ENCODE results near the gene AKAP13. TPM values are rescaled to one million over a fixed set of nuclear protein-coding genes. Genes with fewer than 3 reads are reported as not detected.
"Not testable (repeated sequence)": the region's sequence is repeated elsewhere in the genome, so short reads cannot be mapped to it uniquely, and the experiment has no call there.

Gene AKAP13
- total RNA-seq, 1 donor from 2014 or later = 145 TPM

- Mint-ChIP-seq H3K4me3 (ENCODE audit: unreplicated experiment) (peak overlapping the region; percentile 85), H3K4me1 (ENCODE audit: low read depth, unreplicated experiment) (peaks cover 71% of the 10 kb centered on the region), H3K27ac (ENCODE audit: unreplicated experiment) (peak overlapping the region; percentile 92), H3K9me3 (ENCODE audit: unreplicated experiment) (peaks cover 16% of the 10 kb centered on the region), H3K27me3 (ENCODE audit: unreplicated experiment) (peaks cover 16% of the 10 kb centered on the region), H3K36me3 (ENCODE audit: unreplicated experiment) (no peaks in the 10 kb centered on the region)
- DNase-seq = peak; percentile 78
- TF ChIP-seq CTCF (IDR thresholded peaks at IDR 0.05; ENCODE audit: partially characterized antibody, unreplicated experiment) = no peak
Measured at GRCh38 chr15:85582131-85583079, 202.0 kb downstream of the AKAP13 start.

- peaks cover 77% of the 10 kb centered on the region for H3K4me1 Mint-ChIP-seq (ENCODE audit: low read depth, unreplicated experiment)
- H3K27me3 Mint-ChIP-seq (ENCODE audit: unreplicated experiment) = peaks cover 16% of the 10 kb centered on the region
- H3K9me3 Mint-ChIP-seq (ENCODE audit: unreplicated experiment) = peaks cover 16% of the 10 kb centered on the region
- DNase-seq = no peak
- TF ChIP-seq CTCF (IDR thresholded peaks at IDR 0.05; ENCODE audit: partially characterized antibody, unreplicated experiment) = no peak
- H3K27ac Mint-ChIP-seq (ENCODE audit: unreplicated experiment) = peak overlapping the region; percentile 92
- peak overlapping the region; percentile 85 for H3K4me3 Mint-ChIP-seq (ENCODE audit: unreplicated experiment)
- no peaks in the 10 kb centered on the region for H3K36me3 Mint-ChIP-seq (ENCODE audit: unreplicated experiment)
Measured at GRCh38 chr15:85583442-85583841, 203.0 kb downstream of the AKAP13 start.

- H3K36me3 Mint-ChIP-seq (ENCODE audit: unreplicated experiment) = no peaks in the 10 kb centered on the region
- peak overlapping the region; percentile 92 for H3K27ac Mint-ChIP-seq (ENCODE audit: unreplicated experiment)
- peak overlapping the region; percentile 85 for H3K4me3 Mint-ChIP-seq (ENCODE audit: unreplicated experiment)
- no peak for DNase-seq
- H3K27me3 Mint-ChIP-seq (ENCODE audit: unreplicated experiment) = peaks cover 16% of the 10 kb centered on the region
- H3K4me1 Mint-ChIP-seq (ENCODE audit: low read depth, unreplicated experiment) = peaks cover 78% of the 10 kb centered on the region
- no peak for TF ChIP-seq CTCF (IDR thresholded peaks at IDR 0.05; ENCODE audit: partially characterized antibody, unreplicated experiment)
- H3K9me3 Mint-ChIP-seq (ENCODE audit: unreplicated experiment) = peaks cover 16% of the 10 kb centered on the region
Measured at GRCh38 chr15:85583923-85584390, 203.6 kb downstream of the AKAP13 start.

GRCh38 chr15:85584872-85585271, 204.5 kb downstream of the AKAP13 start:
- H3K27ac Mint-ChIP-seq (ENCODE audit: unreplicated experiment) = peak overlapping the region; percentile 40
- H3K36me3 Mint-ChIP-seq (ENCODE audit: unreplicated experiment) = no peaks in the 10 kb centered on the region
- peaks cover 16% of the 10 kb centered on the region for H3K27me3 Mint-ChIP-seq (ENCODE audit: unreplicated experiment)
- H3K4me1 Mint-ChIP-seq (ENCODE audit: low read depth, unreplicated experiment) = peaks cover 77% of the 10 kb centered on the region
- H3K9me3 Mint-ChIP-seq (ENCODE audit: unreplicated experiment) = peaks cover 16% of the 10 kb centered on the region
- DNase-seq = no peak
- H3K4me3 Mint-ChIP-seq (ENCODE audit: unreplicated experiment) = peak overlapping the region; percentile 35
- TF ChIP-seq CTCF (IDR thresholded peaks at IDR 0.05; ENCODE audit: partially characterized antibody, unreplicated experiment) = no peak

- H3K27me3 Mint-ChIP-seq (ENCODE audit: unreplicated experiment); H3K27ac Mint-ChIP-seq (ENCODE audit: unreplicated experiment); H3K36me3 Mint-ChIP-seq (ENCODE audit: unreplicated experiment); DNase-seq: not testable (repeated sequence)
- peak overlapping the region; percentile 57 for H3K4me3 Mint-ChIP-seq (ENCODE audit: unreplicated experiment)
- peaks cover 14% of the 10 kb centered on the region for H3K9me3 Mint-ChIP-seq (ENCODE audit: unreplicated experiment)
- peaks cover 64% of the 10 kb centered on the region for H3K4me1 Mint-ChIP-seq (ENCODE audit: low read depth, unreplicated experiment)
Measured at GRCh38 chr15:85586196-85586595, 205.8 kb downstream of the AKAP13 start.
